SHP77 treated with DMSO at 0.1 percent for 48 hours (cell line): ENCODE results near the gene NCS1.
A peak's percentile ranks its signal among the peaks of the same experiment; 100 is the strongest.

Experiments used
- DNase-seq: peaks from one replicate; lab custom pipeline; 2025; lab: John Stamatoyannopoulos, UW

The NCS1 gene

GRCh38 chr9:130176760-130177159 lies 4.6 kb downstream of the NCS1 start:
- DNase-seq: no peak

- no peak for DNase-seq
These were observed 5.9 kb downstream of the NCS1 start for GRCh38 chr9:130177898-130178805.

GRCh38 chr9:130179331-130179907 lies 7.2 kb downstream of the NCS1 start:
- no peak for DNase-seq

GRCh38 chr9:130180516-130180915 lies 8.3 kb downstream of the NCS1 start:
- no peak for DNase-seq

GRCh38 chr9:130181678-130182380 lies 9.6 kb downstream of the NCS1 start:
- DNase-seq: no peak

- no peak for DNase-seq
These were observed 10.2 kb downstream of the NCS1 start for GRCh38 chr9:130182381-130182909.

GRCh38 chr9:130183133-130183762 lies 11.0 kb downstream of the NCS1 start:
- DNase-seq: no peak

GRCh38 chr9:130185017-130185416 lies 12.8 kb downstream of the NCS1 start:
- DNase-seq: no peak

- DNase-seq: no peak
These were observed 13.4 kb downstream of the NCS1 start for GRCh38 chr9:130185490-130186031.

- no peak for DNase-seq
These were observed 13.8 kb downstream of the NCS1 start for GRCh38 chr9:130186051-130186450.

- DNase-seq: peak; percentile 24
These were observed 14.8 kb downstream of the NCS1 start for GRCh38 chr9:130186839-130187522.

- no peak for DNase-seq
These were observed 15.3 kb downstream of the NCS1 start for GRCh38 chr9:130187523-130187846.

GRCh38 chr9:130188860-130189481 lies 16.8 kb downstream of the NCS1 start:
- no peak for DNase-seq

- DNase-seq: no peak
These were observed 17.6 kb downstream of the NCS1 start for GRCh38 chr9:130189840-130190239.

- no peak for DNase-seq
These were observed 19.0 kb downstream of the NCS1 start for GRCh38 chr9:130191068-130191748.

GRCh38 chr9:130191749-130192120 lies 19.5 kb downstream of the NCS1 start:
- no peak for DNase-seq

GRCh38 chr9:130192382-130192999 lies 20.3 kb downstream of the NCS1 start:
- DNase-seq: no peak

- no peak for DNase-seq
These were observed 20.9 kb downstream of the NCS1 start for GRCh38 chr9:130193103-130193502.

GRCh38 chr9:130193531-130194377 lies 21.6 kb downstream of the NCS1 start:
- no peak for DNase-seq
